ENCODE data around the gene TTYH3.

DNA sequence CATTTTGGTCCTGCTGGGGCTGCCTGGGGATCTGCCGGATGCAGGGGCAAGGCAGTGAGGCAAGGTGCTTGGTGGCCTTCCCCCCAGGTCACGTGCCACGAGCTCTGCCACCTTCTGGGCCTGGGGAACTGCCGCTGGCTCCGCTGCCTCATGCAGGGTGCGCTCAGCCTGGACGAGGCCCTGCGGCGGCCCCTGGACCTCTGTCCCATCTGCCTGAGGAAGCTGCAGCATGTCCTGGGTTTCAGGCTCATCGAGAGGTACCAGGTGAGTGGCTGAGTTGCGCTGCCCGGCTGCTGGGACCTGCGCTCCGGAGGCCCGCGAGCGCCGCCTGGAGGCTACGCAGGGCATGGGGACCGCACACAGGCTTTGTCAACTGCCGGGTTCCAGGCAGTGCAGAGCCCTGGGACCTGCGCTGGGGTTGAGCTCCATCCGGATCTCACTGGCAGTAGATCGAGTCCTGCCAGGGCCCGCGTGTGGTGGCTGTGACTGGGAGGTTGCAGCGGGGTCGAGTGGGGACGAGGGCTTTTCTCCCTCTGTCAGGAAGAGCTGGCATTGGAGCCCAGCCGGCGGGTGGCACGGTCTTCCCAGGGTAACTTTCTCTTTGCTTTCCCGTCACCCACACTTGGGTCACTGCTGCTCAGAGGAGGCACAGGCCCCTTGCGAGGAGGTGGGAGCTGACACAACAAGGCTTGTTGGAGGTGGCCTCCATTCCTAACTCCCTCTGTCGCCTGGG, 77.9 kb downstream of the TTYH3 start:
- TF ChIP-seq, protein P1, sequence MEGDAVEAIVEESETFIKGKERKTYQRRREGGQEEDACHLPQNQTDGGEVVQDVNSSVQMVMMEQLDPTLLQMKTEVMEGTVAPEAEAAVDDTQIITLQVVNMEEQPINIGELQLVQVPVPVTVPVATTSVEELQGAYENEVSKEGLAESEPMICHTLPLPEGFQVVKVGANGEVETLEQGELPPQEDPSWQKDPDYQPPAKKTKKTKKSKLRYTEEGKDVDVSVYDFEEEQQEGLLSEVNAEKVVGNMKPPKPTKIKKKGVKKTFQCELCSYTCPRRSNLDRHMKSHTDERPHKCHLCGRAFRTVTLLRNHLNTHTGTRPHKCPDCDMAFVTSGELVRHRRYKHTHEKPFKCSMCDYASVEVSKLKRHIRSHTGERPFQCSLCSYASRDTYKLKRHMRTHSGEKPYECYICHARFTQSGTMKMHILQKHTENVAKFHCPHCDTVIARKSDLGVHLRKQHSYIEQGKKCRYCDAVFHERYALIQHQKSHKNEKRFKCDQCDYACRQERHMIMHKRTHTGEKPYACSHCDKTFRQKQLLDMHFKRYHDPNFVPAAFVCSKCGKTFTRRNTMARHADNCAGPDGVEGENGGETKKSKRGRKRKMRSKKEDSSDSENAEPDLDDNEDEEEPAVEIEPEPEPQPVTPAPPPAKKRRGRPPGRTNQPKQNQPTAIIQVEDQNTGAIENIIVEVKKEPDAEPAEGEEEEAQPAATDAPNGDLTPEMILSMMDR (conservative IDR thresholded peaks at IDR 0.05), result peak; percentile 66
- no peak for TF ChIP-seq EZH2 (IDR thresholded peaks at IDR 0.05; ENCODE audit: low read depth)
